ENCODE data around the gene MEGF10.

MEGF10 gene

GRCh38 chr5:127421471-127421870 is 130.9 kb downstream of the MEGF10 start:
- no peak overlapping the region for H3K4me3 ChIP-seq (ENCODE audit: low read depth, low read length)
- no peak for TF ChIP-seq CTCF (IDR thresholded peaks at IDR 0.05; ENCODE audit: borderline replicate concordance, insufficient read depth, low read depth, low read length)

- TF ChIP-seq CTCF (IDR thresholded peaks at IDR 0.05; ENCODE audit: borderline replicate concordance, insufficient read depth, low read depth, low read length), result no peak
- no peak overlapping the region for H3K4me3 ChIP-seq (ENCODE audit: low read depth, low read length)
Observed at GRCh38 chr5:127423173-127423798, 132.7 kb downstream of the MEGF10 start.

- no peak for TF ChIP-seq CTCF (IDR thresholded peaks at IDR 0.05; ENCODE audit: borderline replicate concordance, insufficient read depth, low read depth, low read length)
- no peak overlapping the region for H3K4me3 ChIP-seq (ENCODE audit: low read depth, low read length)
Observed at GRCh38 chr5:127425037-127425436, 134.4 kb downstream of the MEGF10 start.

GRCh38 chr5:127425868-127426267 is 135.3 kb downstream of the MEGF10 start:
- no peak for TF ChIP-seq CTCF (IDR thresholded peaks at IDR 0.05; ENCODE audit: borderline replicate concordance, insufficient read depth, low read depth, low read length)
- H3K4me3 ChIP-seq (ENCODE audit: low read depth, low read length), result no peak overlapping the region

GRCh38 chr5:127426661-127427060 is 136.1 kb downstream of the MEGF10 start:
- H3K4me3 ChIP-seq (ENCODE audit: low read depth, low read length), result no peak overlapping the region
- TF ChIP-seq CTCF (IDR thresholded peaks at IDR 0.05; ENCODE audit: borderline replicate concordance, insufficient read depth, low read depth, low read length), result no peak

- H3K4me3 ChIP-seq (ENCODE audit: low read depth, low read length), result no peak overlapping the region
- TF ChIP-seq CTCF (IDR thresholded peaks at IDR 0.05; ENCODE audit: borderline replicate concordance, insufficient read depth, low read depth, low read length), result no peak
Observed at GRCh38 chr5:127428276-127428675, 137.7 kb downstream of the MEGF10 start.

GRCh38 chr5:127428748-127429147 is 138.2 kb downstream of the MEGF10 start:
- TF ChIP-seq CTCF (IDR thresholded peaks at IDR 0.05; ENCODE audit: borderline replicate concordance, insufficient read depth, low read depth, low read length), result no peak
- H3K4me3 ChIP-seq (ENCODE audit: low read depth, low read length), result no peak overlapping the region

Measured in GM12875 (cell line).